Measurements from ENCODE around the gene RABGAP1. TPM values are rescaled to one million over a fixed set of nuclear protein-coding genes. Genes with fewer than 3 reads are reported as not detected.

The RABGAP1 gene
- total RNA-seq, 1 experiment from 2014 or later, result 21.4 TPM

- no peak for DNase-seq (ENCODE audit: extremely low read depth, low read depth)
Measured at GRCh38 chr9:123043081-123043939, 102.5 kb downstream of the RABGAP1 start.

- DNase-seq (ENCODE audit: extremely low read depth, low read depth), result no peak
Measured at GRCh38 chr9:123044586-123044985, 103.8 kb downstream of the RABGAP1 start.

DNA sequence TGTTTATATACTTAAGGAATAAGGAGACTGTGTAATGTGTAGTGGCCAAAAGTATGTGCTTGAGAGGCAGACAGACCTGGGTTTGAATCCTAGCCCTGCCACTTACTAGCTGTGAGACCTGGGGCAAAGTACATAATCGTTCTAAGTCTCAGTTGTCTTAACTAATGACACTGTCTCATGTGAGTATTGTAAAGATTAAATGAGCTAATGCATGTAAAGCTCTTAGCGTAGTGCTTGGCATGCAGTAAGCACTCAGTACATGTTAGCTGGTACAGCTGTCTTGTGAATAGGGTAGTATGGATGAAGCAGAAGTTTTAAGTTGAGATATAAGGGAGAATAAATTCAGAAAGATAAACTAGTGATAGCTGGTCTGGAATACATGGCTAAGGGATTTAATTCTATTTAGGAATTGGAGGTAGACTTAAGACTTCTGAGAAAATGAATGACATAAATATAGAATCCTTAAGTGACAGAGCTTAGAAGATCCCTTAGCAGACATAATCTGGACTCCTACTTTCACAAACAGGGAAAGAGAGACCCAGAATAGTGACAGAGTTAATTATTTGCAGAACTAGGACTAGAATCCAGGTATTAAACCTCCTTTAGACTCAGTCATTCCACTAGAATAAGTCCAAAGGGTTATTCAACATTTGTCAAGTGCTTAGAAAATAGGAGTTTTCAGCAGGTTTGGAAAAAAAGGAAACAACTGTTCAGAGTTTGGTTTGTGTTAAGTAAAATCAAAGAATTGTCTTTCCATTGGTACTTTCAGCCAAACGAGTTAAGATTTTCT, 105.8 kb downstream of the RABGAP1 start:
- no peak for DNase-seq (ENCODE audit: extremely low read depth, low read depth)

- no peak for DNase-seq (ENCODE audit: extremely low read depth, low read depth)
Measured at GRCh38 chr9:123048748-123049147, 107.9 kb downstream of the RABGAP1 start.

- no peak for DNase-seq (ENCODE audit: extremely low read depth, low read depth)
Measured at GRCh38 chr9:123049589-123050222, 108.9 kb downstream of the RABGAP1 start.

DNA sequence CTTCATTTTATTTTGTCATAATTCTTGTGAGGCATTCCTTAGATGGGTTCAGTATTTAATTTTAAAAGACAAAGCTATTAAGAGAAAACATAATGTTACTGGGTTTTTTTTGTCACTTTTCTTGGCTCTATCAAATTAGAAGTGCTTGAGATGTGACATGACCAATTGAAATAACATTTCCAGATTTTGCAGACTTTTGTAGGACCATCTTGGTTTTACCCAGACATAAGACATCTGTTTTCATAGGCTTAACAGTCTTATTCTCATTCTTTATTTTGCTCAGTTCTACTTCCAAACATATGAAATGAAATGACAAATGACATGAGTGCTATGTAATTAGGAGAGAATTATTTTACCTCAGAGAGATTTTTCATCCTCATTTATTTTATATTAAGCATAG, 112.2 kb downstream of the RABGAP1 start:
- DNase-seq (ENCODE audit: extremely low read depth, low read depth), result no peak

DNA sequence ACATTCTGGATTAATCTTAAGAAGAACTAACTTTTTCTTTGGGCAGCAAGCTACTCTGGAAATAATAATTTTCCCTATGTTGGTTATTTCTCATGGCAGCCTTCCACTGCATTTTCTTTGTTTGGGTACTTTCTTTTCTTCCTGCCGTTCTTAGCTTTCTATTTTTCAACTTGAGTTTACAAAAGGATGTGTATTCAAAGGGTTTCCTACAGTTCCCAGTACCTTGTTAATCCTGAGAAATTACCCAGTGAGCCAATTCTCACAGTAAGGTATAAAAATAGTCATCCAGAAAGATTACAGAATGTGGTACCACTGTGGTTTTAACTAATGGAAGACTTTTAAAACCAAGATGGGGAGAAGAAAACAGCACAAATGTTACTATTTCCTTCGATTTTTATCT, 112.9 kb downstream of the RABGAP1 start:
- no peak for DNase-seq (ENCODE audit: extremely low read depth, low read depth)

- no peak for DNase-seq (ENCODE audit: extremely low read depth, low read depth)
Measured at GRCh38 chr9:123058834-123059233, 118.0 kb downstream of the RABGAP1 start.

DNA sequence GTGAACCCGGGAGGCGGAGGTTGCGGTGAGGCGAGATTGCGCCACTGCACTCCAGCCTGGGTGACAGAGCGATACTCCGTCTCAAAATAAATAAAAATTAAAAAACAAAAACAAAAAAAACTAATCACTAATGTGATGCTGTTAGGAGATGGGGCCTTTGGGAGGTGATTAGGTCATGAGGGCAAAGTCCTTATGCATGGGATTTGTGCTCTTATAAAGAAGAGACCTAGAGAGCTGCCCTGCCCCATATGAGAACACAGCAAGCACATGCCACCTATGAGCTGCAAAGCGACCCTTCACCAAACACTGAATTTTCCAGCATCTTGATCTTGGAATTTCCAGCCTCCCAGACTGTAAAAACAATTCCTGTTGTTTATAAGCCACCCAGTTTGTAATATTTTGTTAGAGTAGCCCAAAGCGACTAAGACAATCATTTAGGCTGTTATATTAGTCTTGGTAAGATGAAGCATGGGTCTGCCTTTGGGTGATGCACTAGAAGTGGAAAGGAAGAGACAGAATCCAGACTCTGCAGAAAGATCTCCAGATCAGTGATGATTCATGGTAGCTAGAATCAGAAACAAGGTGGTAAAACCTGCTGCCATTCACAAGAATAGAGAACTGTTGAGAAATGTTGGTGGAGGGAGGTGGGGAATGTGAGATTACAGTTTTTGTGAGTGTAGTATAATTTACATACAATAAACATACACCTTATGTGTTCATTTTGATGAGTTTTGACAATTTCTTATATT, 118.8 kb downstream of the RABGAP1 start:
- no peak for DNase-seq (ENCODE audit: extremely low read depth, low read depth)

- DNase-seq (ENCODE audit: extremely low read depth, low read depth), result no peak
Measured at GRCh38 chr9:123061216-123061615, 120.4 kb downstream of the RABGAP1 start.

GRCh38 chr9:123062351-123063176, 121.7 kb downstream of the RABGAP1 start:
- DNase-seq (ENCODE audit: extremely low read depth, low read depth), result no peak

- no peak for DNase-seq (ENCODE audit: extremely low read depth, low read depth)
Measured at GRCh38 chr9:123063177-123063598, 122.4 kb downstream of the RABGAP1 start.

GRCh38 chr9:123063896-123064295, 123.1 kb downstream of the RABGAP1 start:
- DNase-seq (ENCODE audit: extremely low read depth, low read depth), result no peak

DNA sequence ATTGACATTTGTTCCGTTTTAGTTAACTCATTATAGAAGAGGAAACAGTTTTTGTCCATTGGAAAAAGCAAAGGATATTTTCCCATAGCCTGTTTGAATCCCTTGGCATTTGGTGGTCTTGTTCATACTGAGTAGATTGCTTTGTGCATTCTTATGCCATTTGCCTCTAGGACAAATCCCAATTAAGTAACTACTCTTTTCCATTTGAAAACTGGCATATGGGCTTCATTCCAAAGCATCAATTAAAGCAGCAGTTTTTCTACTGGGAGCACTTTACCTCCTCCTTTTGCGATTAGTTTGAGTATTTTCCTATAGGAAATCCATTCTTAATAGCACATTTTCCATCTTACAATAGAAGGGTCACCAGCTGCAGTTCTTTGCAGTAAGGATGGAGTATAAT, 123.9 kb downstream of the RABGAP1 start:
- no peak for DNase-seq (ENCODE audit: extremely low read depth, low read depth)

GRCh38 chr9:123065196-123065595, 124.4 kb downstream of the RABGAP1 start:
- no peak for DNase-seq (ENCODE audit: extremely low read depth, low read depth)

GRCh38 chr9:123067136-123067535, 126.3 kb downstream of the RABGAP1 start:
- no peak for DNase-seq (ENCODE audit: extremely low read depth, low read depth)

GRCh38 chr9:123069010-123069481, 128.2 kb downstream of the RABGAP1 start:
- DNase-seq (ENCODE audit: extremely low read depth, low read depth), result no peak

- DNase-seq (ENCODE audit: extremely low read depth, low read depth), result no peak
Measured at GRCh38 chr9:123070198-123070597, 129.4 kb downstream of the RABGAP1 start.

GRCh38 chr9:123072407-123072995, 131.7 kb downstream of the RABGAP1 start:
- no peak for DNase-seq (ENCODE audit: extremely low read depth, low read depth)
